ENCODE measurements around the gene SLC37A4. TPM values are rescaled to one million over a fixed set of nuclear protein-coding genes. Genes with fewer than 3 reads are reported as not detected.

The SLC37A4 gene
- total and polyA plus RNA-seq, 2 of the 8 experiments (the other 6 are each of a cell fraction or from before 2014, with no cell fraction given), result 35.1 to 91.9 TPM

- Histone ChIP-seq H3K27ac (ENCODE audit: low read depth, low read length) (no peak overlapping the region), H3K18ac (ENCODE audit: extremely low read depth, low read length) (no peak overlapping the region), H3K14ac (ENCODE audit: insufficient read length) (no peak overlapping the region), H3K79me1 (ENCODE audit: low read depth, low read length) (peaks cover 20% of the 10 kb centered on the region), H2AK5ac (ENCODE audit: low read depth, low read length) (no peak overlapping the region), H3K4me1 (replicated peaks in 1 of 4; ENCODE audit: control insufficient read depth in 3 of 4, insufficient read depth in 4 of 4, low read length in 3 of 4) (peaks cover 6 to 13% (median 10%) of the 10 kb centered on the region in 4 experiments), H3K4ac (replicated peaks; ENCODE audit: insufficient read length, low read depth, low read length) (no peak overlapping the region), H3K27me3 (replicated peaks in 1 of 4; ENCODE audit: control insufficient read depth in 3 of 4, extremely low read depth in 1 of 4, insufficient read depth in 3 of 4, low read length in 3 of 4) (no peaks in the 10 kb centered on the region), H2BK120ac (replicated peaks; ENCODE audit: low read depth, low read length) (no peak overlapping the region), H3K23ac (ENCODE audit: insufficient read length) (no peak overlapping the region), H4K91ac (replicated peaks; ENCODE audit: insufficient read length, low read length) (no peak overlapping the region), H4K20me1 (replicated peaks in 1 of 2; ENCODE audit: control insufficient read depth in 1 of 2, insufficient read depth in 2 of 2, low read length in 2 of 2) (peaks cover 3 to 21% of the 10 kb centered on the region in 2 experiments), H3K56ac (replicated peaks; ENCODE audit: insufficient read length, low read depth, low read length) (no peak overlapping the region), H3K9me3 (ENCODE audit: insufficient read depth in 2 of 2, low read depth in 1 of 2, low read length in 1 of 2) (no peaks in the 10 kb centered on the region), H3K36me3 (ENCODE audit: control insufficient read depth in 2 of 4, insufficient read depth in 4 of 4, low read length in 3 of 4) (peaks cover 14 to 66% (median 37%) of the 10 kb centered on the region in 4 experiments), H2AFZ (ENCODE audit: low read length) (no peak overlapping the region), H3K9ac (replicated peaks in 1 of 4; ENCODE audit: extremely low read depth in 1 of 4, low read depth in 3 of 4, low read length in 3 of 4) (peak overlapping the region in 1 of 4 experiments; percentile 44; a peak in 1 of 7 replicates), H2BK20ac (ENCODE audit: low read length) (no peak overlapping the region), H3K4me2 (ENCODE audit: insufficient read depth in 1 of 2, low read depth in 2 of 2, low read length in 2 of 2) (no peak overlapping the region), H4K5ac (ENCODE audit: insufficient read length, low read depth, low read length) (no peak overlapping the region), H2BK5ac (ENCODE audit: low read depth, low read length) (no peak overlapping the region), H3K79me2 (ENCODE audit: control insufficient read depth in 1 of 2, insufficient read depth in 2 of 2, low read length in 2 of 2) (peaks cover 5 to 34% of the 10 kb centered on the region in 2 experiments; a peak in 3 of 4 replicates), H3K4me3 (ENCODE audit: extremely low read depth in 1 of 4, insufficient read depth in 2 of 4, low read depth in 3 of 4, low read length in 4 of 4) (no peak overlapping the region), H2BK15ac (ENCODE audit: low read length) (no peak overlapping the region), H3K23me2 (ENCODE audit: low read depth, low read length) (peaks cover under 1% of the 10 kb centered on the region; the same call in 1 of the 2 replicates), H2BK12ac (ENCODE audit: low read depth, low read length) (no peak overlapping the region), H4K8ac (ENCODE audit: extremely low read depth, insufficient read depth, low read length) (no peak overlapping the region)
- ChIA-PET CTCF (ENCODE audit: partially characterized antibody) (interaction anchor here (0.6 to 1.4 kb wide), 5 partner anchors 9 to 115 kb away, joined by 3 to 5 read pairs (median 3); partner anchors contain the start of gene VPS11), POLR2A (ENCODE audit: partially characterized antibody) (interaction anchor here (0.6 to 9.7 kb wide), 18 partner anchors 11 to 354 kb away, joined by 3 to 224 read pairs (median 4); partner anchors contain the start of genes HYOU1, RPS25 and TRAPPC4)
- TF ChIP-seq KDM1A (IDR thresholded peaks at IDR 0.05; ENCODE audit: borderline replicate concordance, low read length), result no peak
- TF ChIP-seq SIRT6 (IDR thresholded peaks at IDR 0.05; ENCODE audit: low read length), result no peak
- no peak for TF ChIP-seq SAP30 (IDR thresholded peaks at IDR 0.05; ENCODE audit: insufficient read depth, insufficient replicate concordance, low read length)
- no peak for TF ChIP-seq POU5F1 (IDR thresholded peaks at IDR 0.05; ENCODE audit: low read depth, low read length)
- TF ChIP-seq RFX5 (IDR thresholded peaks at IDR 0.05; ENCODE audit: borderline replicate concordance, low read depth, low read length), result no peak
- 87% methylated on average over 15 of the region's 15 CpGs; no CpG with 5 or more reads in 1 of the 2 experiments for WGBS, 2 experiments (ENCODE audit: extremely low coverage in 1 of 2, insufficient coverage in 1 of 2, insufficient read length in 1 of 2, insufficient replicate concordance in 2 of 2, low coverage in 1 of 2, low lambda C conversion rate in 2 of 2, missing lambda C conversion rate in 1 of 2)
- DNase-seq (ENCODE audit: low read depth in 1 of 2, low spot score in 2 of 2), result no peak
- no peak for FAIRE-seq
Observed at GRCh38 chr11:119024430-119025098, 6.1 kb downstream of the SLC37A4 start.
